Natural killer cell (primary cell): ENCODE results near the gene PRKCD. TPM values are rescaled to one million over a fixed set of nuclear protein-coding genes. Genes with fewer than 3 reads are reported as not detected.

Experiments
- ATAC-seq, 3 donors: fragments of 150-1000 bp in 2 of 3; fragments of 200-7000 bp in 1 of 3; cut with Tn5 transposase; 1 replicate in 1 of 3; 2 replicates in 2 of 3; pipeline ENCODE4 v1.10.0; 2021; ENCODE audit warnings: mild to moderate bottlenecking in 2 of 3, moderate library complexity in 2 of 3
- DNase-seq, 2 donors: peaks; one replicate each; pipeline versions ENCODE4 v3.0.0 to v3.0.0-alpha.2; 2013 to 2021; ENCODE audit warnings: mixed read lengths in 1 of 2
- H3K27ac ChIP-seq: one replicate; pipeline ENCODE4 v1.5.1; 2013; ENCODE audit warnings: mild to moderate bottlenecking, low read length
- H3K27me3 ChIP-seq: one replicate; pipeline ENCODE4 v1.6.1; 2013; ENCODE audit warnings: low read length; ENCODE audit not compliant: control insufficient read depth, insufficient read depth
- H3K36me3 ChIP-seq: one replicate; pipeline ENCODE4 v1.6.1; 2013; ENCODE audit warnings: low read length; ENCODE audit not compliant: control insufficient read depth, insufficient read depth
- H3K4me1 ChIP-seq: one replicate; pipeline ENCODE4 v1.6.1; 2013; ENCODE audit warnings: low read length; ENCODE audit not compliant: control insufficient read depth, insufficient read depth
- H3K4me3 ChIP-seq: one replicate; pipeline ENCODE4 v1.5.1; 2013; ENCODE audit warnings: low read length
- H3K9me3 ChIP-seq: one replicate; pipeline ENCODE4 v1.6.1; 2013; ENCODE audit warnings: low read length; ENCODE audit not compliant: control insufficient read depth, insufficient read depth
- H3K27ac Mint-ChIP-seq, 2 donors: one replicate each; pipeline ENCODE4 v1.8.0; 2022; ENCODE audit warnings: mild to moderate bottlenecking in 2 of 2, mixed read lengths in 2 of 2, moderate library complexity in 1 of 2
- H3K27me3 Mint-ChIP-seq, 2 donors: one replicate each; pipeline ENCODE4 v1.8.0; 2022; ENCODE audit warnings: low read depth in 2 of 2, mixed read lengths in 2 of 2
- H3K36me3 Mint-ChIP-seq: one replicate; pipeline ENCODE4 v1.8.0; 2022; ENCODE audit warnings: mixed read lengths
- H3K4me1 Mint-ChIP-seq, 2 donors: one replicate each; pipeline ENCODE4 v1.8.0; 2022; ENCODE audit warnings: mixed read lengths in 2 of 2
- H3K4me3 Mint-ChIP-seq: one replicate; pipeline ENCODE4 v1.8.0; 2022; ENCODE audit warnings: mild to moderate bottlenecking, moderate library complexity, mixed read lengths
- H3K9me3 Mint-ChIP-seq, 2 donors: one replicate each; pipeline ENCODE4 v1.8.0; 2022; ENCODE audit warnings: mixed read lengths in 2 of 2
- CTCF ChIP-seq: fragments of 200-600 bp; IDR thresholded peaks from one replicate; pipeline ENCODE4 v1.8.0; 2022; ENCODE audit warnings: antibody characterized with exemption
- WGBS: methylation state at CpG from one replicate; pipeline ENCODE4 v1.1.7; 2013; ENCODE audit warnings: missing lambda C conversion rate; ENCODE audit not compliant: insufficient coverage; 5-methylcytosine and 5-hydroxymethylcytosine counted together
- intact Hi-C: fragments of 100-400 bp; cut with micrococcal nuclease; formaldehyde crosslinking; loops from one replicate; pipeline ENCODE4 v1.14.2; 2022
- total RNA-seq, 4 donors: library from RNA; stranded (reverse); fragments of 120-200 nt in 1 of 4; gene quantifications; one replicate each; pipeline versions ENCODE4 v1.2.3 to v1.2.4, GENCODE V29; 2013 to 2022

PRKCD gene
- total RNA-seq, 3 donors from 2014 or later (not counting 1 experiment from before 2014, with no cell fraction given) = 31.7 to 60.0 (median 36.3) TPM

- Histone ChIP-seq H3K9me3 (no peaks in the 10 kb centered on the region), H3K27ac (no peak overlapping the region), H3K36me3 (peaks cover 63% of the 10 kb centered on the region), H3K4me1 (no peaks in the 10 kb centered on the region), H3K27me3 (no peaks in the 10 kb centered on the region), H3K4me3 (no peak overlapping the region)
- Mint-ChIP-seq H3K9me3 (no peaks in the 10 kb centered on the region), H3K36me3 (no peaks in the 10 kb centered on the region), H3K27ac (no peak overlapping the region), H3K4me1 (no peaks in the 10 kb centered on the region), H3K4me3 (no peak overlapping the region), H3K27me3 (no peaks in the 10 kb centered on the region)
- DNase-seq (no peak), ATAC-seq (no peak)
- TF ChIP-seq CTCF = no peak
- intact Hi-C loops = no loop called here
- 97% methylated on average over 14 of the region's 17 CpGs for whole genome bisulfite sequencing
These were observed 65.9 kb downstream of the PRKCD start for GRCh38 chr3:53226841-53227407.

- no peak overlapping the region for H3K27ac ChIP-seq
- peaks cover 71% of the 10 kb centered on the region for H3K36me3 ChIP-seq
- Mint-ChIP-seq H3K9me3 (no peaks in the 10 kb centered on the region), H3K4me1 (no peaks in the 10 kb centered on the region), H3K4me3 (no peak overlapping the region), H3K27me3 (no peaks in the 10 kb centered on the region), H3K36me3 (peaks cover under 1% of the 10 kb centered on the region), H3K27ac (no peak overlapping the region)
- intact Hi-C loops = no loop called here
- H3K4me1 ChIP-seq = no peaks in the 10 kb centered on the region
- WGBS = 93% methylated on average over 23 of the region's 24 CpGs
- DNase-seq = no peak
- ATAC-seq = no peak
- H3K9me3 ChIP-seq = no peaks in the 10 kb centered on the region
- H3K4me3 ChIP-seq = no peak overlapping the region
- no peak for TF ChIP-seq CTCF
- no peaks in the 10 kb centered on the region for H3K27me3 ChIP-seq
These were observed 67.2 kb downstream of the PRKCD start for GRCh38 chr3:53227993-53228885.

GRCh38 chr3:53229171-53229570, 68.2 kb downstream of the PRKCD start:
- TF ChIP-seq CTCF = no peak
- intact Hi-C loops = no loop called here
- DNase-seq = no peak
- Mint-ChIP-seq H3K27ac (no peak overlapping the region), H3K27me3 (no peaks in the 10 kb centered on the region), H3K36me3 (peaks cover 6% of the 10 kb centered on the region), H3K4me3 (no peak overlapping the region), H3K9me3 (no peaks in the 10 kb centered on the region), H3K4me1 (no peaks in the 10 kb centered on the region)
- Histone ChIP-seq H3K36me3 (peaks cover 75% of the 10 kb centered on the region), H3K4me3 (no peak overlapping the region), H3K4me1 (no peaks in the 10 kb centered on the region), H3K9me3 (no peaks in the 10 kb centered on the region), H3K27me3 (no peaks in the 10 kb centered on the region), H3K27ac (no peak overlapping the region)
- 98% methylated on average over 14 of the region's 14 CpGs for WGBS
- no peak for ATAC-seq
